Activated CD4-positive, alpha-beta T cell treated with anti-CD3 and anti-CD28 coated beads for 36 hours (primary cell): ENCODE data around the gene STARD10. TPM values are rescaled to one million over a fixed set of nuclear protein-coding genes. Genes with fewer than 3 reads are reported as not detected.

Source experiments
- ATAC-seq: fragments of 200-7000 bp; cut with Tn5 transposase; one replicate; pipeline ENCODE4 v1.10.0; 2021; ENCODE audit warnings: mild to moderate bottlenecking, moderate library complexity
- CTCF ChIA-PET: fragments of 350-600 bp; sonication (Branson Sonifier 250); formaldehyde crosslinking; loops from one replicate; lab custom pipeline; 2021; ENCODE audit warnings: antibody characterized with exemption; lab: Charles Lee
- POLR2A ChIA-PET: fragments of 350-600 bp; sonication (Branson Sonifier 250); formaldehyde crosslinking; loops from one replicate; lab custom pipeline; 2021; ENCODE audit warnings: antibody characterized with exemption, inconsistent platforms; lab: Charles Lee
- DNase-seq: peaks from one replicate; pipeline ENCODE4 v3.0.0-alpha.2; 2020
- H3K27ac Mint-ChIP-seq: one replicate; pipeline ENCODE4 v1.8.0; 2021; ENCODE audit warnings: mixed read lengths
- H3K27me3 Mint-ChIP-seq: one replicate; pipeline ENCODE4 v1.8.0; 2021; ENCODE audit warnings: mixed read lengths
- H3K36me3 Mint-ChIP-seq: one replicate; pipeline ENCODE4 v1.8.0; 2021; ENCODE audit warnings: low read depth, mixed read lengths
- H3K4me1 Mint-ChIP-seq: one replicate; pipeline ENCODE4 v1.8.0; 2021; ENCODE audit warnings: mixed read lengths
- H3K4me3 Mint-ChIP-seq: one replicate; pipeline ENCODE4 v1.8.0; 2021; ENCODE audit warnings: mild to moderate bottlenecking, moderate library complexity, mixed read lengths
- H3K9me3 Mint-ChIP-seq: one replicate; pipeline ENCODE4 v1.8.0; 2021; ENCODE audit warnings: low read depth, mixed read lengths
- intact Hi-C, 2 experiments: fragments of 100-400 bp; cut with DNase I in 1 of 2; cut with micrococcal nuclease in 1 of 2; formaldehyde crosslinking; loops; one replicate each; pipeline versions ENCODE4 v1.14.2 to v1.15.1; 2022 to 2024; cut with DNase I, micrococcal nuclease
- total RNA-seq, 2 experiments: library from RNA; stranded (reverse); gene quantifications; one replicate each; pipeline ENCODE4 v1.2.3, GENCODE V29; 2021

STARD10 gene
- total RNA-seq, 2 experiments from 2014 or later = 8.3 to 12.9 TPM

- intact Hi-C loops = loop anchor here (1.0 to 2.0 kb wide), 8 partner anchors 15 to 391 kb away; partner anchors contain the start of genes ATG16L2 (in 1 of the 2), FCHSD2 (in 1 of the 2) and STARD10 (in 1 of the 2)
Observed at GRCh38 chr11:72751116-72752087, 42.4 kb downstream of the STARD10 start.

GRCh38 chr11:72750556-72751115, 43.2 kb downstream of the STARD10 start:
- CTCF ChIA-PET = interaction anchor here (0.6 to 1.5 kb wide), 3 partner anchors 23 to 62 kb away, joined by 3 to 5 read pairs (median 3); no protein-coding TSS in a partner anchor
- intact Hi-C loops = no loop called here
- H3K4me1 Mint-ChIP-seq = peaks cover 39% of the 10 kb centered on the region
- H3K4me3 Mint-ChIP-seq = peak overlapping the region; percentile 95
- no peak for DNase-seq
- no peaks in the 10 kb centered on the region for H3K27me3 Mint-ChIP-seq
- H3K27ac Mint-ChIP-seq = no peak overlapping the region
- no peaks in the 10 kb centered on the region for H3K9me3 Mint-ChIP-seq
- H3K36me3 Mint-ChIP-seq = no peaks in the 10 kb centered on the region
- POLR2A ChIA-PET = no interaction called here
- ATAC-seq = no peak

More at GRCh38 chr11:72751116-72752087, 42.4 kb downstream of the STARD10 start:
- POLR2A ChIA-PET = no interaction called here
- DNase-seq (no peak), ATAC-seq (no peak)
- H3K9me3 Mint-ChIP-seq = no peaks in the 10 kb centered on the region
- H3K4me1 Mint-ChIP-seq = peaks cover 39% of the 10 kb centered on the region
- peak overlapping the region; percentile 95 for H3K4me3 Mint-ChIP-seq
- no peaks in the 10 kb centered on the region for H3K36me3 Mint-ChIP-seq
- no peaks in the 10 kb centered on the region for H3K27me3 Mint-ChIP-seq
- CTCF ChIA-PET = interaction anchor here (0.6 to 1.5 kb wide), 3 partner anchors 24 to 62 kb away, joined by 3 to 5 read pairs (median 3); no protein-coding TSS in a partner anchor
- peak overlapping the region; percentile 55 for H3K27ac Mint-ChIP-seq

- ChIA-PET CTCF (interaction anchor here (1.5 kb wide), 1 partner anchor 63 kb away, joined by 5 read pairs; no protein-coding TSS in a partner anchor), POLR2A (no interaction called here)
- H3K4me3 Mint-ChIP-seq = no peak overlapping the region
- H3K4me1 Mint-ChIP-seq = peaks cover 39% of the 10 kb centered on the region
- H3K27me3 Mint-ChIP-seq = no peaks in the 10 kb centered on the region
- intact Hi-C loops = no loop called here
- no peak overlapping the region for H3K27ac Mint-ChIP-seq
- no peaks in the 10 kb centered on the region for H3K36me3 Mint-ChIP-seq
- H3K9me3 Mint-ChIP-seq = no peaks in the 10 kb centered on the region
- no peak for ATAC-seq
- DNase-seq = no peak
Observed at GRCh38 chr11:72750086-72750485, 43.8 kb downstream of the STARD10 start.

- no peak for ATAC-seq
- no peaks in the 10 kb centered on the region for H3K27me3 Mint-ChIP-seq
- POLR2A ChIA-PET = no interaction called here
- peaks cover 44% of the 10 kb centered on the region for H3K4me1 Mint-ChIP-seq
- no peak for DNase-seq
- no peaks in the 10 kb centered on the region for H3K36me3 Mint-ChIP-seq
- no peaks in the 10 kb centered on the region for H3K9me3 Mint-ChIP-seq
- H3K27ac Mint-ChIP-seq = no peak overlapping the region
- intact Hi-C loops = no loop called here
- no peak overlapping the region for H3K4me3 Mint-ChIP-seq
- CTCF ChIA-PET = interaction anchor here (1.0 kb wide), 1 partner anchor 45 kb away, joined by 3 read pairs; no protein-coding TSS in a partner anchor
Observed at GRCh38 chr11:72747289-72747855, 46.5 kb downstream of the STARD10 start.

DNA sequence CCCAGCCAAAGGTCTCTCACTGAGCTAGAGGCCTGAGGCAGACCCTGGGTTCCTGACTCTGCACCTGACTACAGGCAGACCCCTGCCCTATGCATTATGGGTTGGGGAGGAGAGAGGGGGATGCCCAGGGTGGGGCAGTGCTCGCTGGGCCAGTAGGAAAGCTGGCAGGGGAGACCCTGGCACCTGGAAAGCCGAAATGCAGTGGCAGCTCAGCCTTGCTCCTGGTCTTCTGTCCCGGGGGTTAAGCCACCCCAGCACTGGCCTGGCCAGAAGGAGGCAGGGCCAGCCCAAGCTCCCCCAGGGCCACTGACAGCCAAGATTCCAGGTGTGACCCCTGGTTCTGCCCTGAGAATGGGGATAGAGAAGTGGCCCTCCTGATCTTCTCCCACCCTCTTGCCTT, 47.0 kb downstream of the STARD10 start:
- DNase-seq (no peak), ATAC-seq (no peak)
- Mint-ChIP-seq H3K27me3 (no peaks in the 10 kb centered on the region), H3K36me3 (no peaks in the 10 kb centered on the region), H3K9me3 (no peaks in the 10 kb centered on the region), H3K4me1 (peaks cover 50% of the 10 kb centered on the region), H3K27ac (no peak overlapping the region), H3K4me3 (no peak overlapping the region)
- intact Hi-C loops = no loop called here
- POLR2A ChIA-PET = no interaction called here
- CTCF ChIA-PET = interaction anchor here (0.6 to 1.0 kb wide), 3 partner anchors 9 to 604 kb away, joined by 3 to 5 read pairs (median 3); no protein-coding TSS in a partner anchor

- Mint-ChIP-seq H3K4me3 (no peak overlapping the region), H3K27me3 (no peaks in the 10 kb centered on the region), H3K4me1 (peaks cover 51% of the 10 kb centered on the region), H3K36me3 (no peaks in the 10 kb centered on the region), H3K27ac (no peak overlapping the region), H3K9me3 (no peaks in the 10 kb centered on the region)
- ChIA-PET POLR2A (no interaction called here), CTCF (interaction anchor here (1.0 kb wide), 2 partner anchors 8 to 47 kb away, joined by 3 read pairs; no protein-coding TSS in a partner anchor)
- intact Hi-C loops = no loop called here
- ATAC-seq (no peak), DNase-seq (no peak)
Observed at GRCh38 chr11:72745925-72746550, 47.8 kb downstream of the STARD10 start.

GRCh38 chr11:72745511-72745910, 48.3 kb downstream of the STARD10 start:
- ATAC-seq = no peak
- ChIA-PET POLR2A (no interaction called here), CTCF (interaction anchor here (0.7 to 1.5 kb wide), 3 partner anchors 8 to 214 kb away, joined by 3 to 4 read pairs (median 3); partner anchors contain the start of gene STARD10)
- H3K4me3 Mint-ChIP-seq = no peak overlapping the region
- H3K9me3 Mint-ChIP-seq = no peaks in the 10 kb centered on the region
- intact Hi-C loops = no loop called here
- no peak for DNase-seq
- peaks cover 51% of the 10 kb centered on the region for H3K4me1 Mint-ChIP-seq
- H3K27ac Mint-ChIP-seq = no peak overlapping the region
- no peaks in the 10 kb centered on the region for H3K36me3 Mint-ChIP-seq
- H3K27me3 Mint-ChIP-seq = no peaks in the 10 kb centered on the region

GRCh38 chr11:72744474-72744873, 49.4 kb downstream of the STARD10 start:
- Mint-ChIP-seq H3K9me3 (no peaks in the 10 kb centered on the region), H3K4me3 (no peak overlapping the region), H3K4me1 (peaks cover 53% of the 10 kb centered on the region), H3K27ac (peak overlapping the region; percentile 69), H3K27me3 (no peaks in the 10 kb centered on the region), H3K36me3 (no peaks in the 10 kb centered on the region)
- DNase-seq (no peak), ATAC-seq (no peak)
- POLR2A ChIA-PET = no interaction called here
- CTCF ChIA-PET = interaction anchor here (0.7 to 1.5 kb wide), 3 partner anchors 19 to 215 kb away, joined by 3 to 4 read pairs (median 4); partner anchors contain the start of gene STARD10
- intact Hi-C loops = no loop called here

- ChIA-PET POLR2A (no interaction called here), CTCF (interaction anchor here (1.1 to 1.5 kb wide), 2 partner anchors 18 to 51 kb away, joined by 4 read pairs; partner anchors contain the start of gene STARD10)
- no peaks in the 10 kb centered on the region for H3K27me3 Mint-ChIP-seq
- H3K27ac Mint-ChIP-seq = peak overlapping the region; percentile 69
- peak; percentile 66 for ATAC-seq
- DNase-seq = no peak
- peaks cover 50% of the 10 kb centered on the region for H3K4me1 Mint-ChIP-seq
- no peaks in the 10 kb centered on the region for H3K36me3 Mint-ChIP-seq
- no peaks in the 10 kb centered on the region for H3K9me3 Mint-ChIP-seq
- H3K4me3 Mint-ChIP-seq = no peak overlapping the region
- intact Hi-C loops = no loop called here
Observed at GRCh38 chr11:72743321-72744221, 50.3 kb downstream of the STARD10 start.
